HEK293T (cell line): ENCODE results near the gene LIN28B.

Experiments
- CTBP1 ChIP-seq: fragments of 450-650 bp; IDR thresholded peaks from 2 replicates; pipeline ENCODE4 v1.6.1; 2016; ENCODE audit warnings: borderline replicate concordance
- ELF4 ChIP-seq: fragments of 450-650 bp; IDR thresholded peaks from 2 replicates; pipeline ENCODE4 v1.6.1; 2017; ENCODE audit warnings: antibody characterized with exemption
- FOXA1 ChIP-seq: fragments of 450-650 bp; IDR thresholded peaks from 2 replicates; pipeline ENCODE4 v1.6.1; 2016; ENCODE audit warnings: mild to moderate bottlenecking
- FOXK2 ChIP-seq: fragments of 450-650 bp; IDR thresholded peaks from 2 replicates; pipeline ENCODE4 v1.6.1; 2016; ENCODE audit warnings: mild to moderate bottlenecking
- FOXM1 ChIP-seq: fragments of 450-650 bp; IDR thresholded peaks from 2 replicates; pipeline ENCODE4 v1.6.1; 2017; ENCODE audit warnings: mild to moderate bottlenecking, borderline replicate concordance
- HDGF ChIP-seq: fragments of 450-650 bp; IDR thresholded peaks from 2 replicates; pipeline ENCODE4 v1.6.1; 2017; ENCODE audit warnings: antibody characterized with exemption, borderline replicate concordance
- LEF1 ChIP-seq: fragments of 450-650 bp; IDR thresholded peaks from 2 replicates; pipeline ENCODE4 v1.6.1; 2017; ENCODE audit warnings: mild to moderate bottlenecking, borderline replicate concordance
- PKNOX1 ChIP-seq: fragments of 450-650 bp; IDR thresholded peaks from 2 replicates; pipeline ENCODE4 v1.6.1; 2016
- SP1 ChIP-seq: fragments of 450-650 bp; IDR thresholded peaks from 2 replicates; pipeline ENCODE4 v1.6.1; 2017
- SUZ12 ChIP-seq: fragments of 450-650 bp; IDR thresholded peaks from 2 replicates; pipeline ENCODE4 v1.6.1; 2016; ENCODE audit warnings: mild to moderate bottlenecking
- TARDBP ChIP-seq: fragments of 450-650 bp; IDR thresholded peaks from 2 replicates; pipeline ENCODE4 v1.6.1; 2016
- ZNF384 ChIP-seq: fragments of 450-650 bp; IDR thresholded peaks from 2 replicates; pipeline ENCODE4 v1.6.1; 2016

DNA sequence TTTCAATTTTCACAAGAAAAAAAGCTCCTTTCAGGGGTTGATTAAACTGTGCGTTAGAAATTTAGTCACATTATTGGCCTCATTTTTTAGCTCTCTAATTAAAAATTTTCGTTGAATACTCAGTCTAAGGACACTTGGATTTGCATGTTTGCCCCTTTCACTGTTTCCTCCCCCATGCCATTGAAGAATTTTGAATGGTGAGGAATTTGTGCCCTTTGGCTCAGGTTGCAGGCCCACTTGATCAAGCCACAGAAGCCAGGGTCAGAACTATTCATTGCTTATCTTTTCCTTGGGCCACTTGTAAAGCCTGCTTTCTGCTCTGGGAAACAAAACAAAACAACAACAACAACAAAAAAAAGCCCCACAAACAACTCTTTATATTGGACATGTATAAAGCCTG, 12.2 kb downstream of the LIN28B start:
- TF ChIP-seq FOXK2: no peak
- no peak for TF ChIP-seq SUZ12
- no peak for TF ChIP-seq LEF1
- TF ChIP-seq SP1: no peak
- no peak for TF ChIP-seq TARDBP
- TF ChIP-seq HDGF: no peak
- no peak for TF ChIP-seq PKNOX1
- TF ChIP-seq ELF4: no peak
- no peak for TF ChIP-seq FOXA1
- TF ChIP-seq FOXM1: no peak
- TF ChIP-seq ZNF384: no peak
- no peak for TF ChIP-seq CTBP1
